IMR-90 (cell line): Measurements from ENCODE around the gene ROCK2. TPM values are rescaled to one million over a fixed set of nuclear protein-coding genes. Genes with fewer than 3 reads are reported as not detected.

ENCODE experiments used
- ATAC-seq: fragments of 200-7000 bp; cut with Tn5 transposase; 2 replicates; pipeline ENCODE4 v1.9.1; 2020; ENCODE audit warnings: low read depth, mild to moderate bottlenecking, moderate library complexity
- BruUV-seq: library from RNA; stranded (reverse); fragments of 400-500 nt; replicated peaks from 2 replicates; lab custom pipeline; 2021; lab: Mats Ljungman, UMichigan
- CTCF ChIA-PET: fragments of 300-600 bp; formaldehyde crosslinking; extraction: SDS; loops from one replicate; lab custom pipeline; 2021; ENCODE audit warnings: antibody characterized with exemption; lab: Yijun Ruan, JAX
- POLR2A ChIA-PET: fragments of 300-600 bp; sonication (Branson Sonifier 250); formaldehyde crosslinking; loops from one replicate; lab custom pipeline; 2022; ENCODE audit warnings: antibody characterized with exemption; ENCODE audit not compliant: unreplicated experiment; lab: Charles Lee
- DNase-seq: peaks from one replicate; pipeline ENCODE4 v3.0.0; 2013
- H2AFZ ChIP-seq: replicated peaks from 2 replicates; pipeline ENCODE3; 2013; ENCODE audit warnings: low read length, mild to moderate bottlenecking; ENCODE audit not compliant: poor library complexity
- H2AK5ac ChIP-seq: 2 replicates; pipeline ENCODE4 v1.6.1; 2013; ENCODE audit warnings: low read depth, low read length, inconsistent platforms
- H2AK9ac ChIP-seq: replicated peaks from 2 replicates; pipeline ENCODE3; 2013; ENCODE audit warnings: mild to moderate bottlenecking, low read depth, low read length, moderate library complexity; ENCODE audit not compliant: poor library complexity
- H2BK120ac ChIP-seq: 2 replicates; pipeline ENCODE4 v1.6.1; 2013; ENCODE audit warnings: low read depth, low read length, inconsistent platforms
- H2BK15ac ChIP-seq: 3 replicates; pipeline ENCODE4 v1.6.1; 2013; ENCODE audit warnings: low read depth, low read length, inconsistent platforms
- H2BK20ac ChIP-seq: 2 replicates; pipeline ENCODE4 v1.6.1; 2013; ENCODE audit warnings: low read depth, mild to moderate bottlenecking, inconsistent platforms, low read length, moderate library complexity
- H2BK5ac ChIP-seq: 2 replicates; pipeline ENCODE4 v1.6.1; 2013; ENCODE audit warnings: mild to moderate bottlenecking, low read depth, low read length, inconsistent platforms; ENCODE audit not compliant: poor library complexity, severe bottlenecking
- H3K14ac ChIP-seq: replicated peaks from 2 replicates; pipeline ENCODE4 v1.6.1; 2013; ENCODE audit warnings: low read depth, low read length, inconsistent platforms
- H3K18ac ChIP-seq: 2 replicates; pipeline ENCODE4 v1.6.1; 2013; ENCODE audit warnings: low read depth, low read length, control low read depth
- H3K23ac ChIP-seq: 2 replicates; pipeline ENCODE4 v1.6.1; 2013; ENCODE audit warnings: low read depth, low read length, inconsistent platforms
- H3K27ac ChIP-seq: 2 replicates; pipeline ENCODE4 v1.5.1; 2013; ENCODE audit warnings: mild to moderate bottlenecking, control low read depth, low read length; ENCODE audit not compliant: insufficient read depth
- H3K27me3 ChIP-seq: 2 replicates; pipeline ENCODE4 v1.6.1; 2013; ENCODE audit warnings: low read length; ENCODE audit not compliant: control insufficient read depth, insufficient read depth
- H3K36me3 ChIP-seq: 2 replicates; pipeline ENCODE4 v1.6.1; 2013; ENCODE audit warnings: low read length, mixed read lengths; ENCODE audit not compliant: control insufficient read depth, insufficient read depth
- H3K4ac ChIP-seq: 2 replicates; pipeline ENCODE4 v1.6.1; 2013; ENCODE audit warnings: low read depth, low read length, inconsistent platforms
- H3K4me1 ChIP-seq: 2 replicates; pipeline ENCODE4 v1.6.1; 2013; ENCODE audit warnings: low read length, mixed read lengths; ENCODE audit not compliant: control insufficient read depth, insufficient read depth
- H3K4me2 ChIP-seq: 2 replicates; pipeline ENCODE4 v1.6.1; 2013; ENCODE audit warnings: low read depth, mild to moderate bottlenecking, control low read depth, low read length, moderate library complexity
- H3K4me3 ChIP-seq: 2 replicates; pipeline ENCODE4 v1.5.1; 2013; ENCODE audit warnings: low read depth, mild to moderate bottlenecking, control low read depth, low read length, moderate library complexity; ENCODE audit not compliant: insufficient read depth
- H3K56ac ChIP-seq: 2 replicates; pipeline ENCODE4 v1.6.1; 2013; ENCODE audit warnings: low read length, inconsistent platforms; ENCODE audit not compliant: insufficient read depth; ENCODE audit errors: extremely low read depth
- H3K79me1 ChIP-seq, 2 experiments: 2 replicates each; pipeline ENCODE4 v1.6.1; 2013; ENCODE audit warnings: low read length in 2 of 2, inconsistent platforms in 1 of 2, low read depth in 1 of 2
- H3K9ac ChIP-seq: 2 replicates; pipeline ENCODE4 v1.6.1; 2013; ENCODE audit warnings: low read depth, low read length, control low read depth
- H3K9me1 ChIP-seq: 2 replicates; pipeline ENCODE4 v1.6.1; 2013; ENCODE audit warnings: low read length, inconsistent platforms; ENCODE audit not compliant: insufficient read depth
- H3K9me3 ChIP-seq: 2 replicates; pipeline ENCODE4 v1.6.1; 2013; ENCODE audit warnings: low read length; ENCODE audit not compliant: control insufficient read depth, insufficient read depth
- H4K20me1 ChIP-seq: 2 replicates; pipeline ENCODE4 v1.6.1; 2013; ENCODE audit warnings: low read length, inconsistent platforms; ENCODE audit not compliant: insufficient read depth
- H4K5ac ChIP-seq: 2 replicates; pipeline ENCODE4 v1.6.1; 2013; ENCODE audit warnings: mild to moderate bottlenecking, low read depth, low read length, control low read depth
- H4K8ac ChIP-seq, 2 experiments: 2 replicates each; pipeline ENCODE4 v1.6.1; 2013; ENCODE audit warnings: low read depth in 2 of 2, low read length in 2 of 2, control low read depth in 1 of 2, inconsistent platforms in 1 of 2
- H4K91ac ChIP-seq: 2 replicates; pipeline ENCODE4 v1.6.1; 2013; ENCODE audit warnings: low read depth, low read length, inconsistent platforms; ENCODE audit not compliant: insufficient read depth
- FOS ChIP-seq: fragments of 150-350 bp; IDR thresholded peaks from 2 replicates; pipeline ENCODE4 v1.6.1; 2016; ENCODE audit warnings: low read depth, low read length
- MAZ ChIP-seq: IDR thresholded peaks from 2 replicates; pipeline ENCODE4 v1.6.1; 2012; ENCODE audit warnings: low read depth, mild to moderate bottlenecking, low read length, improper control_type of control experiment, moderate library complexity, borderline replicate concordance
- WGBS, 2 experiments: methylation state at CpG; one replicate each; pipeline versions ENCODE4 v1.1.5 to v1.1.7; 2013; ENCODE audit warnings: missing lambda C conversion rate in 2 of 2; ENCODE audit not compliant: insufficient read length in 1 of 2; ENCODE audit errors: extremely low coverage in 2 of 2; 5-methylcytosine and 5-hydroxymethylcytosine counted together
- dilution Hi-C: fragments of 300-500 bp; cut with HindIII; formaldehyde crosslinking; loops from one replicate; pipeline ENCODE4 v1.14.3; 2018; ENCODE audit warnings: low sequenced_read_pairs; ENCODE audit not compliant: unreplicated experiment
- in situ Hi-C: fragments of 300-500 bp; cut with MboI; formaldehyde crosslinking; loops from 3 replicates; pipeline ENCODE4 v1.14.3; 2019; ENCODE audit warnings: low sequenced_read_pairs, inconsistent platforms, mixed read lengths
- intact Hi-C: fragments of 100-400 bp; cut with micrococcal nuclease; formaldehyde crosslinking; loops from 2 replicates; pipeline ENCODE4 v1.10.0; 2022
- polyA plus RNA-seq, 3 experiments: library from polyadenylated mRNA; depleted of rRNA; stranded (reverse); fragments of >200 nt; gene quantifications; 2 replicates each; pipeline ENCODE4 v1.2.3, GENCODE V29; 2012; ENCODE audit warnings: low replicate concordance in 1 of 3
- total RNA-seq: library from RNA; depleted of rRNA; stranded (reverse); fragments of >200 nt; gene quantifications from 2 replicates; pipeline ENCODE4 v1.2.3, GENCODE V29; 2012

The ROCK2 gene
- total and polyA plus RNA-seq, 2 of the 4 experiments (the other 2 are of a cell fraction), result 9.0 to 28.3 TPM

DNA sequence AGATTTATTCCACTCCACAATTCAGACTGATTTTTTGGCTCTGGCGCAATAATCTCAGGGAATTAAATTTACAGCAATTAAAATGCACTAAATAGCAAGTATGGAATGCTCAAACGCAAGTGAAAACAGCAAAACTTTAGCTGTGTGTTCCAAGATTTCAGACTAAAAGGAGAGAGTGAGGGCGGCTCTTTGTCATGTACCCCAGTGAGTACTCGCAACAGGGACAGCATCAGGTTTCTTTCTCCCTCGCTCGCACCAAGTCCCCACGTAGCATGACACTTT is 1.1 kb downstream of the ROCK2 start:
- Histone ChIP-seq H2AK5ac (peak overlapping the region; percentile 91), H2BK15ac (no peak overlapping the region), H2BK20ac (0 out of 2 replicates have a peak overlapping the region, but pooled peaks have one; percentile 5), H2BK120ac (peak overlapping the region; percentile 52; the same call in 1 of the 2 replicates), H3K23ac (peak overlapping the region; percentile 93), H3K36me3 (no peaks in the 10 kb centered on the region), H3K79me1 (peaks cover 0 to 11% of the 10 kb centered on the region in 2 experiments; a peak in 3 of 4 replicates), H3K4me2 (peak overlapping the region; percentile 90), H4K8ac (peak overlapping the region in 1 of 2 experiments; percentile 53; a peak in 2 of 4 replicates), H3K4me1 (peaks cover 5% of the 10 kb centered on the region; the same call in 1 of the 2 replicates), H3K4ac (peak overlapping the region; percentile 78), H3K27ac (peak overlapping the region; percentile 97), H3K56ac (peak overlapping the region; percentile 73), H4K91ac (peak overlapping the region; percentile 61), H3K9me1 (0 out of 2 replicates have a peak, but pooled peaks cover 5% of the 10 kb centered on the region), H3K27me3 (no peaks in the 10 kb centered on the region), H3K4me3 (peak overlapping the region; percentile 87), H2AFZ (peak overlapping the region; percentile 84), H3K9ac (peak overlapping the region; percentile 98), H3K18ac (peak overlapping the region; percentile 59), H4K5ac (peak overlapping the region; percentile 26; the same call in 1 of the 2 replicates), H4K20me1 (peaks cover 47% of the 10 kb centered on the region), H3K9me3 (no peaks in the 10 kb centered on the region), H2BK5ac (peak overlapping the region; percentile 65), H2AK9ac (peak overlapping the region; percentile 98), H3K14ac (peak overlapping the region; percentile 92)
- intact Hi-C loops, result loop anchor here (1.0 to 5.0 kb wide), 7 partner anchors 31 to 211 kb away; a partner anchor contains a TSS
- no CpG with 5 or more reads among the region's 7 CpGs for WGBS, 2 experiments
- dilution Hi-C loops, result no loop called here
- no TSS peak for BruUV-seq
- ATAC-seq (no peak), DNase-seq (no peak)
- in situ Hi-C loops, result no loop called here
- ChIA-PET POLR2A (interaction anchor here (1.1 kb wide), 1 partner anchor 37 kb away, joined by 3 read pairs; no protein-coding TSS in a partner anchor), CTCF (interaction anchor here (1.4 to 2.2 kb wide), 3 partner anchors 112 to 211 kb away, joined by 3 to 10 read pairs (median 3); a partner anchor contains a TSS)
- TF ChIP-seq FOS (no peak), MAZ (no peak)
